ENCODE results near the gene SH3PXD2A.

DNA sequence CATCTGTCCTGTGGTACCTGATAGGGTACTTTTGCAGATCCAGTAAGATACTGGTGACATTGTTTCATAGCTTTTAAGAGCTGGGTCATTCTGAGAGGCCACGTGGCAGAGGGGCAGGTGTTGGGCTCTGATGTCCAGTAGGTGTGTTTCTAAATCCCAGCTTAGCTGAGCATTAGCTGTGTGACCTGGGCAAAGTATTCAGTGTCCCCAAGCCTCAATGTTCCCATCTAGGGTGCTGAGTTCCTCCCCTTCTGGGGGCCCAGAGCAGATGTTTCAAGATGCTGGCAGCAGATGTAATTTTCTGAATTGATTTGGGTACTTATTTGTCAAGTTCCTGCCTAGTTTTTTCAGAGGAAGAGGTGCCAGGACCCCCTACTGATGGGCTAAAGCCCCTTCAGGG lies 309.0 kb downstream of the SH3PXD2A start:
- TF ChIP-seq POLR2A (IDR thresholded peaks at IDR 0.05): no peak
- TF ChIP-seq, protein P1, sequence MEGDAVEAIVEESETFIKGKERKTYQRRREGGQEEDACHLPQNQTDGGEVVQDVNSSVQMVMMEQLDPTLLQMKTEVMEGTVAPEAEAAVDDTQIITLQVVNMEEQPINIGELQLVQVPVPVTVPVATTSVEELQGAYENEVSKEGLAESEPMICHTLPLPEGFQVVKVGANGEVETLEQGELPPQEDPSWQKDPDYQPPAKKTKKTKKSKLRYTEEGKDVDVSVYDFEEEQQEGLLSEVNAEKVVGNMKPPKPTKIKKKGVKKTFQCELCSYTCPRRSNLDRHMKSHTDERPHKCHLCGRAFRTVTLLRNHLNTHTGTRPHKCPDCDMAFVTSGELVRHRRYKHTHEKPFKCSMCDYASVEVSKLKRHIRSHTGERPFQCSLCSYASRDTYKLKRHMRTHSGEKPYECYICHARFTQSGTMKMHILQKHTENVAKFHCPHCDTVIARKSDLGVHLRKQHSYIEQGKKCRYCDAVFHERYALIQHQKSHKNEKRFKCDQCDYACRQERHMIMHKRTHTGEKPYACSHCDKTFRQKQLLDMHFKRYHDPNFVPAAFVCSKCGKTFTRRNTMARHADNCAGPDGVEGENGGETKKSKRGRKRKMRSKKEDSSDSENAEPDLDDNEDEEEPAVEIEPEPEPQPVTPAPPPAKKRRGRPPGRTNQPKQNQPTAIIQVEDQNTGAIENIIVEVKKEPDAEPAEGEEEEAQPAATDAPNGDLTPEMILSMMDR (IDR thresholded peaks at IDR 0.05): no peak
